HL-60 (cell line): ENCODE measurements around the gene DNAJA2.

Experiments
- DNase-seq, 2 experiments: peaks; one replicate each; pipeline ENCODE4 v3.0.0-alpha.2; 2010 to 2020; ENCODE audit warnings: low read depth in 1 of 2, low spot score in 1 of 2
- H3K27ac ChIP-seq: fragments of 250-450 bp; sonication (Bioruptor Pico); replicated peaks from 2 replicates; pipeline ENCODE4 v1.5.1; 2020; ENCODE audit warnings: mild to moderate bottlenecking, moderate library complexity
- H3K27me3 ChIP-seq: fragments of 250-450 bp; sonication (Bioruptor Pico); 2 replicates; pipeline ENCODE4 v1.5.1; 2021; ENCODE audit warnings: mild to moderate bottlenecking, moderate library complexity; ENCODE audit not compliant: insufficient read depth, poor library complexity, severe bottlenecking
- H3K4me3 ChIP-seq: replicated peaks from 2 replicates; pipeline ENCODE4 v1.5.1; 2011; ENCODE audit warnings: mild to moderate bottlenecking, control low read depth, low read length; ENCODE audit not compliant: insufficient read depth
- CTCF ChIP-seq: IDR thresholded peaks from one replicate; pipeline ENCODE4 v1.5.1; 2011; ENCODE audit warnings: low read length, control low read depth, inconsistent platforms; ENCODE audit not compliant: insufficient read depth
- GABPA ChIP-seq: IDR thresholded peaks from 2 replicates; pipeline ENCODE4 v1.6.1; 2012; ENCODE audit warnings: low read depth
- POLR2AphosphoS5 ChIP-seq: IDR thresholded peaks from 2 replicates; pipeline ENCODE4 v1.6.1; 2012; ENCODE audit warnings: low read depth
- REST ChIP-seq: IDR thresholded peaks from 2 replicates; pipeline ENCODE4 v1.6.1; 2012; ENCODE audit warnings: low read depth; ENCODE audit not compliant: insufficient replicate concordance
- SPI1 ChIP-seq: IDR thresholded peaks from 2 replicates; pipeline ENCODE4 v1.6.1; 2012; ENCODE audit warnings: low read depth, mild to moderate bottlenecking, borderline replicate concordance

The DNAJA2 gene

GRCh38 chr16:46976550-46976949, 3.1 kb upstream of the DNAJA2 start:
- H3K27ac ChIP-seq, result no peak overlapping the region
- DNase-seq, result no peak
- H3K27me3 ChIP-seq, result no peaks in the 10 kb centered on the region
- H3K4me3 ChIP-seq, result no peak overlapping the region
- no peak for TF ChIP-seq REST
- no peak for TF ChIP-seq CTCF
- TF ChIP-seq POLR2AphosphoS5, result no peak
- no peak for TF ChIP-seq SPI1
- no peak for TF ChIP-seq GABPA

GRCh38 chr16:46975908-46976470, 2.5 kb upstream of the DNAJA2 start:
- no peaks in the 10 kb centered on the region for H3K27me3 ChIP-seq
- no peak for TF ChIP-seq POLR2AphosphoS5
- no peak for TF ChIP-seq CTCF
- no peak for TF ChIP-seq SPI1
- no peak for TF ChIP-seq GABPA
- TF ChIP-seq REST, result no peak
- no peak overlapping the region for H3K4me3 ChIP-seq
- no peak overlapping the region for H3K27ac ChIP-seq
- DNase-seq, result no peak

GRCh38 chr16:46975165-46975564, 1.7 kb upstream of the DNAJA2 start:
- no peak overlapping the region for H3K4me3 ChIP-seq
- H3K27me3 ChIP-seq, result no peaks in the 10 kb centered on the region
- TF ChIP-seq POLR2AphosphoS5 (no peak), SPI1 (no peak), REST (no peak), CTCF (no peak), GABPA (no peak)
- DNase-seq, result no peak
- H3K27ac ChIP-seq, result no peak overlapping the region
